HCT116 (cell line): ENCODE results near the gene NCOA5.

Experiments used
- CTCF ChIP-seq, 3 experiments: fragments of 200-600 bp in 1 of 3; sonication (generic) in 1 of 3; IDR thresholded peaks in 2 of 3; conservative IDR thresholded peaks in 1 of 3; 2 replicates each; pipeline ENCODE4 v1.5.1; 2012 to 2017; ENCODE audit warnings: low read depth in 2 of 3, low read length in 2 of 3, antibody characterized with exemption in 1 of 3, borderline replicate concordance in 1 of 3, control low read depth in 1 of 3, mild to moderate bottlenecking in 1 of 3, mixed read lengths in 1 of 3, mixed run types in 1 of 3, moderate library complexity in 1 of 3; ENCODE audit not compliant: insufficient read depth in 1 of 3
- EGR1 ChIP-seq: IDR thresholded peaks from 2 replicates; pipeline ENCODE4 v1.6.1; 2012; ENCODE audit warnings: low read depth
- EZH2 ChIP-seq: fragments of 200-600 bp; sonication (generic); IDR thresholded peaks from 2 replicates; pipeline ENCODE4 v1.6.1; 2017; ENCODE audit warnings: antibody characterized with exemption, mixed run types
- POLR2A ChIP-seq: IDR thresholded peaks from 2 replicates; pipeline ENCODE4 v1.7.0; 2011; ENCODE audit warnings: borderline replicate concordance; ENCODE audit not compliant: insufficient read depth, insufficient read length; ENCODE audit errors: extremely low read depth
- POLR2AphosphoS5 ChIP-seq: IDR thresholded peaks from 2 replicates; pipeline ENCODE4 v1.6.1; 2011; ENCODE audit warnings: mild to moderate bottlenecking, low read depth, low read length, moderate library complexity
- RAD21 ChIP-seq: IDR thresholded peaks from 2 replicates; pipeline ENCODE4 v1.6.1; 2012; ENCODE audit warnings: low read depth, mild to moderate bottlenecking
- REST ChIP-seq: IDR thresholded peaks from 2 replicates; pipeline ENCODE4 v1.6.1; 2012; ENCODE audit warnings: low read depth
- SP1 ChIP-seq: IDR thresholded peaks from 2 replicates; pipeline ENCODE4 v1.6.1; 2012; ENCODE audit warnings: low read depth
- ZFX ChIP-seq: fragments of 450-650 bp; IDR thresholded peaks from 2 replicates; pipeline ENCODE4 v1.6.1; 2017
- ZNF274 ChIP-seq: fragments of 200-500 bp; sonication (Bioruptor generic); IDR thresholded peaks from 2 replicates; pipeline ENCODE4 v1.6.1; 2014; ENCODE audit warnings: mild to moderate bottlenecking, low read depth, low read length, inconsistent platforms

DNA sequence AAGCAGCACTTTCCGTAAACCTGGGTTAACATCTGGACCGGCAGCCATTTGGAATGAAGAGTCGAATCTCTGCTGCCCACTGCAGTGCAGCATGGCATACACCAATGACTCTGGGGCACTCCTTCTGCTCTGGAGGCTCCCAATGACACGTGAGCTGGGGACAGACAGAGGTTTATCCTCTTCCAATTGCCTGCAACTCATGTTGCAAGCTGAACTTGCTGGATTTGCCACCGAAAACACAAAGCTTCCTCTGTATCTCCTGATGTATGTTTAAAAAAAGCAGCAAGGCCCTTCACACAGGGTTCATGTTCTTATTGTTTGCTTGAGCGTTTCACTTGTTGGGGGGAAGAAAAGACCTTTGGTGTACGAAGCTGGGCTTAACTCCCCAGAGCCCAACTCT, 10.8 kb downstream of the NCOA5 start:
- TF ChIP-seq CTCF (IDR thresholded peaks at IDR 0.05 in 2 of 3, conservative IDR thresholded peaks at IDR 0.05 in 1 of 3; ENCODE audit: borderline replicate concordance in 1 of 3, insufficient read depth in 1 of 3, low read depth in 2 of 3, low read length in 2 of 3), result no peak
- no peak for TF ChIP-seq EZH2
- no peak for TF ChIP-seq REST
- TF ChIP-seq ZNF274, result no peak
- no peak for TF ChIP-seq POLR2AphosphoS5
- TF ChIP-seq POLR2A, result no peak
- no peak for TF ChIP-seq EGR1
- TF ChIP-seq ZFX, result no peak
- TF ChIP-seq SP1, result no peak
- no peak for TF ChIP-seq RAD21
